H1 (cell line): Measurements from ENCODE around the gene C1orf185. TPM values are rescaled to one million over a fixed set of nuclear protein-coding genes. Genes with fewer than 3 reads are reported as not detected.
A peak's percentile ranks its signal among the peaks of the same experiment; 100 is the strongest.

Experiments used
- CTCF ChIA-PET: fragments of 300-600 bp; sonication (Branson Sonifier 250); formaldehyde crosslinking; loops from one replicate; lab custom pipeline; 2021; ENCODE audit not compliant: partially characterized antibody; lab: Charles Lee
- POLR2A ChIA-PET: fragments of 300-600 bp; sonication (Branson Sonifier 250); formaldehyde crosslinking; loops from one replicate; lab custom pipeline; 2021; ENCODE audit warnings: inconsistent platforms; ENCODE audit not compliant: partially characterized antibody; lab: Charles Lee
- DNase-seq, 2 experiments: peaks; one replicate each; pipeline versions ENCODE4 v3.0.0 to v3.0.0-alpha.2; 2010 to 2022; ENCODE audit warnings: low spot score in 2 of 2, low read depth in 1 of 2, mixed read lengths in 1 of 2
- FAIRE-seq: peaks from 2 replicates; lab custom pipeline; 2011; peaks lifted over from hg19 to GRCh38; lab: Jason Lieb, UNC
- H2AFZ ChIP-seq: 2 replicates; pipeline ENCODE4 v1.8.1; 2012; ENCODE audit warnings: low read length, inconsistent platforms
- H2AK5ac ChIP-seq: 2 replicates; pipeline ENCODE4 v1.6.1; 2013; ENCODE audit warnings: low read depth, low read length
- H2BK120ac ChIP-seq: replicated peaks from 2 replicates; pipeline ENCODE3; 2013; ENCODE audit warnings: low read depth, low read length, inconsistent platforms
- H2BK12ac ChIP-seq: 2 replicates; pipeline ENCODE4 v1.6.1; 2013; ENCODE audit warnings: low read depth, low read length
- H2BK15ac ChIP-seq: 2 replicates; pipeline ENCODE4 v1.6.1; 2013; ENCODE audit warnings: low read length
- H2BK20ac ChIP-seq: 2 replicates; pipeline ENCODE4 v1.6.1; 2013; ENCODE audit warnings: low read length
- H2BK5ac ChIP-seq: 2 replicates; pipeline ENCODE4 v1.6.1; 2013; ENCODE audit warnings: low read depth, low read length
- H3K14ac ChIP-seq: 2 replicates; pipeline ENCODE4 v1.6.1; 2013; ENCODE audit warnings: inconsistent platforms; ENCODE audit not compliant: insufficient read length
- H3K18ac ChIP-seq: 2 replicates; pipeline ENCODE4 v1.6.1; 2013; ENCODE audit warnings: low read length; ENCODE audit errors: extremely low read depth
- H3K23ac ChIP-seq: 2 replicates; pipeline ENCODE4 v1.6.1; 2013; ENCODE audit warnings: inconsistent platforms; ENCODE audit not compliant: insufficient read length
- H3K23me2 ChIP-seq: 2 replicates; pipeline ENCODE4 v1.6.1; 2013; ENCODE audit warnings: low read depth, low read length
- H3K27ac ChIP-seq: 2 replicates; pipeline ENCODE4 v1.6.1; 2011; ENCODE audit warnings: low read depth, low read length, inconsistent platforms
- H3K27me3 ChIP-seq, 4 experiments: replicated peaks in 1 of 4; 1 replicate in 1 of 4; 2 replicates in 3 of 4; pipeline versions ENCODE4 v1.6.1 to v1.8.1; 2011 to 2013; ENCODE audit warnings: low read length in 3 of 4, mild to moderate bottlenecking in 3 of 4, inconsistent platforms in 2 of 4, mixed read lengths in 2 of 4, moderate library complexity in 1 of 4; ENCODE audit not compliant: control insufficient read depth in 3 of 4, insufficient read depth in 3 of 4; ENCODE audit errors: extremely low read depth in 1 of 4
- H3K36me3 ChIP-seq, 4 experiments: 2 replicates each; pipeline versions ENCODE4 v1.6.1 to v1.8.1; 2011 to 2013; ENCODE audit warnings: mild to moderate bottlenecking in 4 of 4, low read length in 3 of 4, moderate library complexity in 2 of 4, control low read depth in 1 of 4, inconsistent platforms in 1 of 4; ENCODE audit not compliant: insufficient read depth in 4 of 4, control insufficient read depth in 2 of 4
- H3K4ac ChIP-seq: replicated peaks from 2 replicates; pipeline ENCODE3; 2013; ENCODE audit warnings: low read length, low read depth, mixed read lengths, inconsistent platforms; ENCODE audit not compliant: insufficient read length
- H3K4me1 ChIP-seq, 4 experiments: replicated peaks in 1 of 4; 1 replicate in 1 of 4; 2 replicates in 3 of 4; pipeline versions ENCODE4 v1.6.1 to v1.8.1; 2011 to 2013; ENCODE audit warnings: low read length in 3 of 4, inconsistent platforms in 2 of 4, mixed read lengths in 1 of 4; ENCODE audit not compliant: insufficient read depth in 4 of 4, control insufficient read depth in 3 of 4
- H3K4me2 ChIP-seq, 2 experiments: 2 replicates each; pipeline versions ENCODE4 v1.6.1 to v1.8.1; 2011 to 2013; ENCODE audit warnings: low read depth in 2 of 2, low read length in 2 of 2, control low read depth in 1 of 2, inconsistent platforms in 1 of 2, mild to moderate bottlenecking in 1 of 2; ENCODE audit not compliant: insufficient read depth in 1 of 2
- H3K4me3 ChIP-seq, 4 experiments: fragments of 200-600, 300-600 bp in 1 of 4; sonication (generic), shearing (Covaris generic), sonication (Bioruptor Twin) in 1 of 4; 2 replicates each; pipeline versions ENCODE4 v1.5.1 to v1.8.1; 2011 to 2016; ENCODE audit warnings: low read length in 4 of 4, low read depth in 3 of 4, control low read depth in 2 of 4, inconsistent platforms in 2 of 4, mild to moderate bottlenecking in 2 of 4, mixed read lengths in 1 of 4, moderate library complexity in 1 of 4; ENCODE audit not compliant: insufficient read depth in 2 of 4; ENCODE audit errors: extremely low read depth in 1 of 4
- H3K56ac ChIP-seq: replicated peaks from 2 replicates; pipeline ENCODE3; 2013; ENCODE audit warnings: low read depth, mild to moderate bottlenecking, mixed read lengths, low read length, inconsistent platforms; ENCODE audit not compliant: insufficient read length
- H3K79me1 ChIP-seq: 2 replicates; pipeline ENCODE4 v1.6.1; 2013; ENCODE audit warnings: low read depth, low read length, control low read depth
- H3K79me2 ChIP-seq, 2 experiments: 2 replicates each; pipeline versions ENCODE4 v1.6.1 to v1.8.1; 2012 to 2013; ENCODE audit warnings: low read length in 2 of 2, mild to moderate bottlenecking in 2 of 2, inconsistent platforms in 1 of 2; ENCODE audit not compliant: insufficient read depth in 2 of 2, control insufficient read depth in 1 of 2
- H3K9ac ChIP-seq, 4 experiments: replicated peaks in 1 of 4; 1 replicate in 1 of 4; 2 replicates in 3 of 4; pipeline versions ENCODE4 v1.6.1 to v1.8.1; 2011 to 2013; ENCODE audit warnings: low read depth in 3 of 4, low read length in 3 of 4, control low read depth in 2 of 4, mild to moderate bottlenecking in 2 of 4, moderate library complexity in 2 of 4, inconsistent platforms in 1 of 4; ENCODE audit errors: extremely low read depth in 1 of 4
- H3K9me3 ChIP-seq, 2 experiments: 2 replicates each; pipeline versions ENCODE4 v1.6.1 to v1.8.1; 2012 to 2013; ENCODE audit warnings: mild to moderate bottlenecking in 2 of 2, moderate library complexity in 2 of 2, control low read depth in 1 of 2, inconsistent platforms in 1 of 2, low read depth in 1 of 2, low read length in 1 of 2, mixed read lengths in 1 of 2; ENCODE audit not compliant: insufficient read depth in 2 of 2
- H4K20me1 ChIP-seq, 2 experiments: replicated peaks in 1 of 2; 2 replicates each; pipeline versions ENCODE3 to v1.8.1; 2011 to 2013; ENCODE audit warnings: inconsistent platforms in 2 of 2, low read length in 2 of 2, mild to moderate bottlenecking in 1 of 2; ENCODE audit not compliant: insufficient read depth in 2 of 2, control insufficient read depth in 1 of 2
- H4K5ac ChIP-seq: 2 replicates; pipeline ENCODE4 v1.6.1; 2013; ENCODE audit warnings: low read length, low read depth, mixed read lengths, inconsistent platforms; ENCODE audit not compliant: insufficient read length
- H4K8ac ChIP-seq: 2 replicates; pipeline ENCODE4 v1.8.0; 2013; ENCODE audit warnings: mild to moderate bottlenecking, moderate library complexity, low read length, inconsistent platforms; ENCODE audit not compliant: insufficient read depth; ENCODE audit errors: extremely low read depth
- H4K91ac ChIP-seq: replicated peaks from 2 replicates; pipeline ENCODE3; 2013; ENCODE audit warnings: low read length, mixed read lengths, inconsistent platforms; ENCODE audit not compliant: insufficient read length
- CTCF ChIP-seq, 3 experiments: IDR thresholded peaks; 1 replicate in 2 of 3; 2 replicates in 1 of 3; pipeline versions ENCODE4 v1.5.1 to v1.6.1; 2011; ENCODE audit warnings: low read length in 3 of 3, mild to moderate bottlenecking in 3 of 3, inconsistent platforms in 2 of 3, low read depth in 1 of 3, moderate library complexity in 1 of 3; ENCODE audit not compliant: insufficient read depth in 1 of 3; ENCODE audit errors: control extremely low read depth in 1 of 3
- KDM1A ChIP-seq: fragments of 200-600, 300-600 bp; sonication (generic); IDR thresholded peaks from 2 replicates; pipeline ENCODE4 v1.7.1; 2016; ENCODE audit warnings: mild to moderate bottlenecking, low read length, borderline replicate concordance
- RAD21 ChIP-seq, 2 experiments: IDR thresholded peaks in 1 of 2; conservative IDR thresholded peaks in 1 of 2; 2 replicates each; pipeline ENCODE4 v1.6.1; 2011; ENCODE audit warnings: low read depth in 2 of 2, low read length in 2 of 2, improper control_type of control experiment in 1 of 2, inconsistent platforms in 1 of 2, mild to moderate bottlenecking in 1 of 2, moderate library complexity in 1 of 2
- whole genome bisulfite sequencing, 2 experiments: shearing (Covaris generic) in 1 of 2; methylation state at CpG; one replicate each; pipeline versions ENCODE4 v1.1.6 to v1.1.7; 2013 to 2015; ENCODE audit warnings: low lambda C conversion rate in 2 of 2, mixed read lengths in 2 of 2, inconsistent platforms in 1 of 2, low coverage in 1 of 2, missing lambda C conversion rate in 1 of 2; ENCODE audit not compliant: insufficient replicate concordance in 2 of 2, insufficient coverage in 1 of 2, insufficient read length in 1 of 2; ENCODE audit errors: extremely low coverage in 1 of 2, missing lambda C conversion rate in 1 of 2; 5-methylcytosine and 5-hydroxymethylcytosine counted together
- polyA plus RNA-seq, 7 experiments: library from polyadenylated mRNA; depleted of rRNA in 3 of 7; stranded (reverse) in 5 of 7; unstranded in 2 of 7; fragments of >200 nt in 5 of 7; fragments of 200-250 nt in 2 of 7; gene quantifications; 1 replicate in 5 of 7; 2 replicates in 1 of 7; 4 replicates in 1 of 7; pipeline versions ENCODE4 v1.2.1 to v1.2.3, GENCODE V29; 2011 to 2013; ENCODE audit warnings: missing spikeins in 2 of 7, mixed read lengths in 2 of 7
- total RNA-seq: library from RNA; stranded (reverse); fragmentation: NEBNext Ultra II Directional; extraction: Animal tissue kit (Norgen Biotek cat#: 25700); gene quantifications from 2 replicates; pipeline ENCODE4 v1.2.1, GENCODE V29; 2021

Gene C1orf185
- total and polyA plus RNA-seq, 2 of the 8 experiments (the other 6 are each of a cell fraction or from before 2014, with no cell fraction given) = not detected

GRCh38 chr1:51058858-51059257 lies 43.2 kb upstream of the C1orf185 start:
- no peak overlapping the region for H2BK15ac ChIP-seq
- no peak overlapping the region for H3K27ac ChIP-seq
- ChIA-PET POLR2A (no interaction called here), CTCF (interaction anchor here (1.0 to 2.1 kb wide), 6 partner anchors 9 to 284 kb away, joined by 3 to 7 read pairs (median 5); no protein-coding TSS in a partner anchor)
- no peak overlapping the region for H2AFZ ChIP-seq
- H3K36me3 ChIP-seq = no peaks in the 10 kb centered on the region
- H3K14ac ChIP-seq = no peak overlapping the region
- H3K4me2 ChIP-seq = no peak overlapping the region
- H3K23me2 ChIP-seq = no peaks in the 10 kb centered on the region
- 90% methylated on average over 5 of the region's 5 CpGs; no CpG with 5 or more reads in 1 of the 2 experiments for WGBS, 2 experiments
- FAIRE-seq (no peak), DNase-seq (no peak)
- H3K4me3 ChIP-seq = no peak overlapping the region
- no peak overlapping the region for H2BK12ac ChIP-seq
- no peak overlapping the region for H4K91ac ChIP-seq
- no peaks in the 10 kb centered on the region; a peak in 1 of 4 replicates for H3K9me3 ChIP-seq
- no peak overlapping the region for H2BK20ac ChIP-seq
- no peak overlapping the region for H2BK5ac ChIP-seq
- no peak overlapping the region for H2AK5ac ChIP-seq
- no peaks in the 10 kb centered on the region for H3K79me1 ChIP-seq
- H3K18ac ChIP-seq = no peak overlapping the region
- no peaks in the 10 kb centered on the region for H4K20me1 ChIP-seq
- H3K9ac ChIP-seq = no peak overlapping the region
- no peaks in the 10 kb centered on the region; a peak in 1 of 7 replicates for H3K4me1 ChIP-seq
- no peak overlapping the region for H3K56ac ChIP-seq
- H3K79me2 ChIP-seq = no peaks in the 10 kb centered on the region
- TF ChIP-seq KDM1A (no peak), RAD21 (IDR thresholded peaks at IDR 0.05 in 1 of 2, conservative IDR thresholded peaks at IDR 0.05 in 1 of 2; ENCODE audit: low read depth in 2 of 2, low read length in 2 of 2) (peak; percentile 84 to 86), CTCF (IDR thresholded peaks at IDR 0.05; ENCODE audit: control extremely low read depth in 1 of 3, insufficient read depth in 1 of 3, low read depth in 1 of 3, low read length in 3 of 3) (peak; percentile 62 to 71 (median 68))
- H2BK120ac ChIP-seq = no peak overlapping the region
- no peak overlapping the region for H3K4ac ChIP-seq
- H4K5ac ChIP-seq = no peak overlapping the region
- H3K23ac ChIP-seq = no peak overlapping the region
- H3K27me3 ChIP-seq = no peaks in the 10 kb centered on the region
- H4K8ac ChIP-seq = no peak overlapping the region
